H7 (cell line): ENCODE measurements around the gene HSPG2. TPM values are rescaled to one million over a fixed set of nuclear protein-coding genes. Genes with fewer than 3 reads are reported as not detected.
A peak's percentile ranks its signal among the peaks of the same experiment; 100 is the strongest.

Source experiments
- DNase-seq: peaks from one replicate; pipeline ENCODE4 v3.0.0; 2012
- H3K27me3 ChIP-seq: 2 replicates; pipeline ENCODE4 v1.6.0; 2011; ENCODE audit warnings: mild to moderate bottlenecking, low read length; ENCODE audit not compliant: control insufficient read depth, insufficient read depth
- H3K36me3 ChIP-seq: replicated peaks from 2 replicates; pipeline ENCODE4 v1.5.1; 2011; ENCODE audit warnings: low read length; ENCODE audit not compliant: control insufficient read depth, insufficient read depth
- H3K4me3 ChIP-seq: 2 replicates; pipeline ENCODE4 v1.5.1; 2011; ENCODE audit warnings: low read depth, mild to moderate bottlenecking, control low read depth, low read length, moderate library complexity; ENCODE audit not compliant: insufficient read depth
- total RNA-seq: library from RNA; depleted of rRNA; stranded (reverse); fragments of >200 nt; shearing (Covaris generic); gene quantifications from 2 replicates; pipeline ENCODE4 v1.2.3, GENCODE V29; 2014

HSPG2 gene
- total RNA-seq, 1 experiment from 2014 or later, result 49.2 TPM

DNA sequence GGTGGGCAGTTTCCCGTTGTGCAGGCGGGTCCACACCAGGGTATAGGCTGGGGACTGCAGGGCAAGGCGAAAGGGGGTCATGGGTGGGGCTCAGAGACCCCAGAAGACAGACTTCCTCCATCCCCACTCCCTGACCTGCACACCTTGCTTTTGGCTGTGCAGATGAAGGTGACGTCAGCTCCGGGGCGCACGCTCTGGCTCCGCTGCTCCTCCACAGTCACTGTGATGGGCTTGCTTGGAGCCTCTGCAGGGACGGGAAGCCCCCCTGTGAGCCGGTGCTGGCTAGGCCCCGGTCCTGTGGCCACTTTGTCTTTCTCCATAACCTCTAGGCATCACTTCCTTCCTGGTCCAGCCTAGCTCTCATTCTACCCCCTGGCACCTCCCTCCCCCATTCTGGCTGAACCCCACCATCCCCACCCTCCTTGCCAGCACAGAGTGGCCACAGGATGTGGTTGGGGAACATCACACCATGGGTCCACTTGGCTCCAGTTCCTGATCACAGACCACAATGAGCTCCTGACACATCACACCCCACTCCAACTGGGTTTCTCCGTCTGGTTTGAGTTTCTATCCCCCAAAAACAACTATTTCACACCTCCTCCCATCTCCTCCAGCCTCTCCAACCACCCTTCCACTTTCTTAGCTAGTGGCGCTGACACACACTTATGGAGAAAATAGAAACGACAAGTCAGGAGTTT is 79.8 kb downstream of the HSPG2 start:
- Histone ChIP-seq H3K4me3 (no peak overlapping the region), H3K36me3 (peaks cover 29% of the 10 kb centered on the region), H3K27me3 (no peaks in the 10 kb centered on the region)
- no peak for DNase-seq

DNA sequence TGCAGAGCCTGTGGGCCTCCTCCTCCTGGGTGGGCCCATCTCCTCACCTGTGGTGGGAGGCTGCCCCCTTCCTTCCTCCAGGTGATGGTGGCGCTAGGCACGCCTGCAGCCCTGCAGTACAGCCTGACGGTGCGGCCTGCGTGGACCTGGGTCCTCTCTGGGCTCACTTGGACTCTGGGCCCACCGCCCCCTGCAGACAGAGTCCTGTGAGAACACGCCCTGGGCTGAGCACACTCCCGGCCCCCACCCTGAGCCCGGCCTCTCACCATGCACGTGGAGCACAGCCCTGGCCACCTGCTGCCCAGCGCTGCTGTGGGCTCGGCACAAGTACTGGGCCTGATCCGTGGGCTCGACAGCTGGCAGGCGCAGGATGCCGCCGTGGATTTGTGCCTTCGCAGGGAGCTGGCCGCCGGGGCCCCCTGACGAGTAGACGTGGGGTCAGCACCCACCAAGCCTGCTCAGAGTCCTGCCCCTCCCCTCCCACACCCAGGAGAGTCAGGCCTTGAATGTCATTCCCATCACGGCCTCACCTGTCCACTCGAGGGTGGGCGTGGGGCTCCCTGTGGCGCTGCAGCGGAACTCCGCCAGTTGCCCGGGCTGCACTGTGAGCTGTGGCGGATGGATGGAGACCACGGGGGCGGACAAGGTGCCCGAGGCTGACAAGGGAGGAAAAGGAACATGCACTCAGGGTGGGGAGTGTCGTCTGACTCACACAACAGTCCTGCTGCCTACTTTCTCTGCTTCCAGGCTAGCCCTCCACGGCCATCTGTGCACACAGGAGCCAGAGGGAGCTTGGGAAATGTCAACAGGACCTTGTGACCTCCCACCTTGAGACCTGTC is 81.6 kb downstream of the HSPG2 start:
- peak; percentile 70 for DNase-seq
- no peak overlapping the region for H3K4me3 ChIP-seq
- peaks cover 22% of the 10 kb centered on the region for H3K36me3 ChIP-seq
- no peaks in the 10 kb centered on the region for H3K27me3 ChIP-seq

GRCh38 chr1:21854751-21855131 is 82.4 kb downstream of the HSPG2 start:
- Histone ChIP-seq H3K36me3 (peaks cover 22% of the 10 kb centered on the region), H3K27me3 (no peaks in the 10 kb centered on the region), H3K4me3 (no peak overlapping the region)
- no peak for DNase-seq

- H3K36me3 ChIP-seq, result peaks cover 22% of the 10 kb centered on the region
- H3K4me3 ChIP-seq, result no peak overlapping the region
- no peaks in the 10 kb centered on the region for H3K27me3 ChIP-seq
- peak; percentile 68 for DNase-seq
These were observed 82.9 kb downstream of the HSPG2 start for GRCh38 chr1:21854090-21854750.

GRCh38 chr1:21853131-21853427 is 84.0 kb downstream of the HSPG2 start:
- no peak for DNase-seq
- Histone ChIP-seq H3K27me3 (no peaks in the 10 kb centered on the region), H3K36me3 (peaks cover 27% of the 10 kb centered on the region)

DNA sequence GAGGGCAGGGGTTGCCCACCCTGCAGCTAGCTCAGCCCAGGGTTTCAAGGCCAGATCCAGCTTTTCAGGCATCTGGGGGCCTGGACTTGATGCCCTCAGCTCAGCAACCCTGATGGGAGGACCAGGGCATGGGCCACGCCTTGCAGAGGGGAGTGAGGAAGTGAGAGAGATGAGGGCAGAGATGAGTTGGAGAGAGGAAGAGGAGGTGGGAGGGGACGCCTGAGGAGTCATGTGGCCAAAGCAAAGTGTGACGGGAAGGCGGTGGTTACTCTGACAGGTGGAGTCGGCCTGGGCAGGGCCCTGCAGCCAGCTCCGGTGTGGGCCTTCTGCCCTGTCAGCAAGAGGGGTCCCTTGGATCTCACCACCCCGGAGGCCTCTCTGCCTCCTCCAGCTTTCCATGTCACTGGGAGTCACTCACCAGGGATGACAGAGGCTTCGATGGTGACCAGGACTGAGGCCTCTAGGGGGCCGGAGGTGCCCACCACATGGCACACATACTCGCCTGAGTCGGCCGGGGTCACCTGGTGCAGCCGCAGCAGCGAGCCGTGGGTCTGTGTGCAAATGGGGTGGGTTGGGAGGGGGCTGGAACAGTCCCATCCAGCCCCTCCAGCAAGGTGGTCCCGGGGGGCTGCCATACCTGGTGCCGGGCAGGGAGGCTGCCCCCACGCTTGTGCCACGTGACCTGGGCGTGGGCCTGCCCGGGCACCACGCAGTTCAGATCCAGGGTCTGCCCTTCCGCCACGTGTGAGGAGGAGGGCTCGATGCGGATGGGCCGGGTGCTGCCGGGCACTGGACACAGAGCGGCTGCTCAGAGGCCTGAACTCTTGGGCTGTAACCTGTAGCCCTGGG is 84.6 kb downstream of the HSPG2 start:
- no peak for DNase-seq
- Histone ChIP-seq H3K4me3 (no peak overlapping the region), H3K36me3 (peaks cover 26% of the 10 kb centered on the region)

More at GRCh38 chr1:21853131-21853427, 84.0 kb downstream of the HSPG2 start:
- no peak overlapping the region for H3K4me3 ChIP-seq

GRCh38 chr1:21851430-21852250 is 85.5 kb downstream of the HSPG2 start:
- Histone ChIP-seq H3K4me3 (no peak overlapping the region), H3K36me3 (peaks cover 26% of the 10 kb centered on the region), H3K27me3 (no peaks in the 10 kb centered on the region)
- DNase-seq, result no peak

More for the DNA sequence above, 84.6 kb downstream of the HSPG2 start:
- no peaks in the 10 kb centered on the region for H3K27me3 ChIP-seq

DNA sequence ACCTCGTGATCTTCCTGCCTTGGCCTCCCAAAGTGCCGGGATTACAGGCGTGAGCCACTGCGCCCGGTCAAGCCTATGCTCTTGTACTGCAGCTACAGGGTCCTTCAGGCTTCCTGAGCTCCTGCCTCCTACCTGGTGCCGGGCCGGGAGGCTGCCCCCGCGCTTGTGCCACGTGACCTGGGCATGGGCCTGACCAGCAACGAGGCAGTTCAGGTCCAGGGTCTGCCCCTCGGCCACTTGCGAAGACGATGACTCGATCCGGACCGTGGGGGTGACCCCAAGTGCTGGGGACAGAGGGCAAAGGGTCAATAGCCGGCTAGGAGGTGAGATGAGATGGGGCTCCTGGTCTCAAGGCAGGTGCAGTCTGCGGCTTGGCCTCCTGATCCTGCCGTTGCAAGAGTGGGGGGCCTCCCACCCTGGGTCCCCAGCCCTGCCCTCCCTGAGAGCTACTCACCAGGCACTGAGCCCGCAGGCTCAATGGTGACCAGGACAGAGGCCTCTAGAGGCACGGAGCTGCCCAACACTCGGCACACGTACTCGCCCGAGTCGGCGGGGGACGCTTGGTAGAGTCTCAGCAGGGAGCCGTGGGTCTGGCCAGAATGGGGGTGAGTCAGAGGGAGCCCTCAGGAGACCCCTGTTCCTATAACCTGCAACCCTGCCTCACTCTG is 87.1 kb downstream of the HSPG2 start:
- peaks cover 23% of the 10 kb centered on the region for H3K36me3 ChIP-seq
- no peak overlapping the region for H3K4me3 ChIP-seq
- no peaks in the 10 kb centered on the region for H3K27me3 ChIP-seq
- DNase-seq, result no peak

DNA sequence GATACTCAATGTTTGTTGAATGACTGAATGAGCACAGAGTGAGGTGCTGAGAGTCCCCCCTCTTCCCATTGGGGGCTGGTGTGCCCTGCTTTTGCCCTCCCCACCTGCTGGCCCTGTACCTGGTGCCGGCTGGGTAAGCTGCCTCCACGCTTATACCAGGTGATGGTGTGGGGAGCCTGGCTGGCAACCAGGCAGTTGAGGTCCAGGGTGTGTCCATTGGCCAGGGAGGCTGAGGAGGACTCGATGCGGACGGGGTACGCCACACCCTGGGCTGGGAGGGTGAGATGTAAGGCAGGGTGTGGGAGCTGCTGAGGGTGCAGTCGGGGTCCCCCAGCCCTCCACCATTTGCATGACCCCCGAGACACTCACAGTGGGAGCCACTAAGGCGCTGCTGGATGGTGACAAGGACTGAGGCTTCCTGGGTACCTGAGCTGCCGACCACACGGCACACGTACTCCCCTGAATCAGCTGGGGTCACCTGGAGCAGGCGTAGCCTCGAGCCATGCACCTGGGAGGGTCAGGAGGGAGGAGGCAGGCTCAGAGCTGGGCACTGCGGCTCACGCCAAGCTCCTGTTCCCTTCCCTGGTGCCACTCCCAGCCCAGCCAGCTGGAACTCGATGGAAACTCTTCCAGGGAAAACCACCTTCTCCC is 88.5 kb downstream of the HSPG2 start:
- no peak for DNase-seq
- Histone ChIP-seq H3K27me3 (no peaks in the 10 kb centered on the region), H3K36me3 (peaks cover 18% of the 10 kb centered on the region), H3K4me3 (no peak overlapping the region)

DNA sequence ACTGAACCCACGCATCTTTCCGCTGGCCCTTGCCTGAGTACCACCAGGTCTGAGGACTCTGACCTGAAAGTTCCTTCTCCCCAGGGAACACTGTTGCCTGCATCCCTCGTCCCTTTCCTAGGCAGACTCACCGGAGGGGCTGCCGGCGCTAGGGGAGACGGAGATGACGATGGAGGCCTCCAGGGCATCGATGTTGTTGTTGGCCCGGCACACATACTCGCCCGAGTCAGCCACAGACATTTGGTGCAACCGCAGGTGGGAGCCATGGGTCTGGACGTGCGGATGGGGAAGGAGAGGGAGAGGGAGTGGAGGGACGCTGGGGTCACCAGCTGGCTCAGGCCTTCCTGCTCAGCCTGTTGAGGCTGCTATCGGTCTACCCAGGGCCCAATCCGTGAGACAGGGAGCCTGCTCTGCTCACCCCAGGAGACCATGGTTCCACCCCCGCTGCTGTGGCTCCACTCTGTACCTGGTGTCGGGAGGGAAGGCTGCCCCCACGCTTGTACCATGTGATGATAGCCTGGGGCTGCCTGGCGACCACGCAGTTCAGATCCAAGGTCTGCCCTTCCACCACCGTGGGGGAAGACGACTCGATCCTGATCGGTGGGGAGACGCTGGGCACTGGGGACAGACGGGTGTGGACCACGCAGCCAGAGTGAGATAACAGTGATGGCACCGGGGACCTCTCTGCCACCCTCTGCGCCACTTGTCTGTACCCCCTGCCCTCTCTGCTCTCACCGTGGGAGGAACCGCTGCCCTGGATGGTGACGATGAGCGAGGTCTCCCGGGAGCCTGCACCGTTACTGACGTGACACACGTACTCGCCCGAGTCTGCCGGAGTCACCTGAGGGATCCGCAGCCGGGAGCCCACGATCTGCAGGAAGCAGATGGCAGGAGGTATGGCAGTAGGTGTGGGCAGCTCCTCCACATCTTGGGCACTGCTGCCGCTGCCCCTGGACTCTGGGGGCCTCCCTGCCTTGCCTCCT is 89.6 kb downstream of the HSPG2 start:
- Histone ChIP-seq H3K36me3 (peaks cover 18% of the 10 kb centered on the region), H3K4me3 (no peak overlapping the region), H3K27me3 (no peaks in the 10 kb centered on the region)
- DNase-seq, result no peak

DNA sequence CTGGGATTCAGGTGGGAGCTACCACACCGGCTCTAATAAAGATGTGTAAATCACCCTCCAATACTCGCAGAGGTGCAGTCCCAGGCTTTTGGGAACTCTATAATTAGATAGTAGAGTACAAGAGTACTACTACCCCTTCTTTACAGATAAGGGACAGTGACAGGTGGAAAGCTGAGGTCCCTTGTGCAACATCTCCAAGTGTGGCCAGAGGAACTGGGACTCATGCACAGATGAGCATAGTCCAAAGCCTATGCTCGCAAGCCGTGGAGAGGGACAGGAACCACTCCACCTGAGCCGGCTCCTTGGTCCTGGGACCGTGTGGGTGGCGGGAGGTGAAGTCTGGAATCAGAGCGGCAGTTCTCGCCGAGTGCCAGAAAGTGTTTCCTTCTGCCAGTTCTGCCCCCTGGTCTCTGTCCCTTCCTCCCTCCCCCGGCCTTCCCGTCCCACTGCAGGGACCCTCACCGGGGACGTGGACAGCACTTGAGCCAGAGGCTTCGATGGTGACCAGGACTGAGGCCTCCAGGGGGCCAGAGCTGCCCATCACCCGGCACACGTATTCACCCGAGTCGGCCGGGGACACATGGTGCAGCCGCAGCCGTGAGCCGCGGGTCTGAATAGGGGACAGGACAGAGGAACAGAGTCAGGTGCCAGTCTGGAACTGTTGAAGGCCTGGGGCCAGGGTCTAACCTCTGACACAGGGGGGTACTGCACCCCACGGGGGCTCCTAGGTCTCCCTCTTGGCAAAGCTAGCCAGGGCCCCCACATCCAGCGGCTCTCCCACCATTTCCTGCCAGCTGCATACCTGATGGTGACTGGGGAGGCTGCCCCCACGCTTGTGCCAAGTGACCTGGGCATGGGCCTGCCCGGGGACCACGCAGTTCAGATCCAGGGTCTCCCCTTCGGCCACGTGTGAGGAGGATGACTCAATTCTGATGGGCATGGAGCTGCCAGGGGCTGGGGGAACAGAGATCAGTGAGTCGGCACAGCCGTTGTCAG is 91.2 kb downstream of the HSPG2 start:
- H3K4me3 ChIP-seq, result no peak overlapping the region
- H3K36me3 ChIP-seq, result peaks cover 25% of the 10 kb centered on the region
- DNase-seq, result no peak
- H3K27me3 ChIP-seq, result no peaks in the 10 kb centered on the region
